KOPT-K1 (cell line): Measurements from ENCODE around the gene SNAP25.

Experiments
- H3K27ac ChIP-seq: fragments of 200-600 bp; sonication (generic); 2 replicates; pipeline ENCODE4 v1.5.1; 2016; ENCODE audit warnings: antibody characterized with exemption, mild to moderate bottlenecking, low read depth, low read length; ENCODE audit not compliant: poor library complexity, severe bottlenecking
- H3K36me3 ChIP-seq: fragments of 200-600 bp; sonication (generic); 2 replicates; pipeline ENCODE4 v1.5.1; 2017; ENCODE audit warnings: antibody characterized with exemption, mild to moderate bottlenecking, low read length, moderate library complexity; ENCODE audit not compliant: insufficient read depth
- H3K9me3 ChIP-seq: fragments of 200-600 bp; sonication (generic); 2 replicates; pipeline ENCODE4 v1.5.1; 2017; ENCODE audit warnings: antibody characterized with exemption, low read length, mild to moderate bottlenecking; ENCODE audit not compliant: insufficient read depth, poor library complexity, severe bottlenecking

The SNAP25 gene

DNA sequence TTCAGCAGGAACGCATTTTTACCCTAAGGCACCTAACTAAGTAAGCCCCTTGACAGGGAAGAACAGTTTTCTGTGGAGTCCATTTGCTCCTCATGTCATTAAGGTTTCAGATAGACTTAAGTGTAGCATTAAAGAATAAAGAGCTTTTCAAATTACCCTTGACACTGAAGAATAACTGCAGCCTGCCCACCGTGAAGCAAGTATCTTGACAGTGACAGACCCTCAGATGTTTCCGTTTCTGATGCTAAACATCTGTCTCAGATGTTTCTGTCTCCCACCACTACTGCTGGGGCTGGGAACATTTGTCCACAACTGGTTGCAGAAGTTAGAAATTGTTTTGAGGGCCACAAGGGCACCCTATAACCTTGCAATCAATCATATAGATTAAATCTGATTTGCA is 50.0 kb downstream of the SNAP25 start:
- Histone ChIP-seq H3K9me3 (no peaks in the 10 kb centered on the region), H3K27ac (no peak overlapping the region), H3K36me3 (no peaks in the 10 kb centered on the region)

DNA sequence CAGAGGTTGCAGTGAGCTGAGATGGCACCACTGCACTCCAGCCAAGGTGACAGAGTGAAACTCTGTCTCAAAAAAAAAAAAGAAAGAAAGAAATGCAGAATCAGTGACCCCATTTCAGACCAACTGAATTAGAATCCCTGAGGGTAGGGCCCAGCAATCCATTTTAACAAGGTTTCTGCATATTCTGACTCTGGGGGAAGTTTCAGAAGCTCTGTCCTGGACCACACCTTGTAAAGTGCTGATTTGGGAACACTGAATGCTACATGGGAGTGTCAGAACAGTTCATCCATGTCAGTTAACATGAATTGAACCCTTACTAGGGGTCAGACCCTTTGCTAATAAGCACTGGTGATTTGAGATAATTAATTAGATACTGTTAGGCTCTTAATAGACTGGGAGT is 52.0 kb downstream of the SNAP25 start:
- Histone ChIP-seq H3K36me3 (no peaks in the 10 kb centered on the region), H3K9me3 (no peaks in the 10 kb centered on the region)

DNA sequence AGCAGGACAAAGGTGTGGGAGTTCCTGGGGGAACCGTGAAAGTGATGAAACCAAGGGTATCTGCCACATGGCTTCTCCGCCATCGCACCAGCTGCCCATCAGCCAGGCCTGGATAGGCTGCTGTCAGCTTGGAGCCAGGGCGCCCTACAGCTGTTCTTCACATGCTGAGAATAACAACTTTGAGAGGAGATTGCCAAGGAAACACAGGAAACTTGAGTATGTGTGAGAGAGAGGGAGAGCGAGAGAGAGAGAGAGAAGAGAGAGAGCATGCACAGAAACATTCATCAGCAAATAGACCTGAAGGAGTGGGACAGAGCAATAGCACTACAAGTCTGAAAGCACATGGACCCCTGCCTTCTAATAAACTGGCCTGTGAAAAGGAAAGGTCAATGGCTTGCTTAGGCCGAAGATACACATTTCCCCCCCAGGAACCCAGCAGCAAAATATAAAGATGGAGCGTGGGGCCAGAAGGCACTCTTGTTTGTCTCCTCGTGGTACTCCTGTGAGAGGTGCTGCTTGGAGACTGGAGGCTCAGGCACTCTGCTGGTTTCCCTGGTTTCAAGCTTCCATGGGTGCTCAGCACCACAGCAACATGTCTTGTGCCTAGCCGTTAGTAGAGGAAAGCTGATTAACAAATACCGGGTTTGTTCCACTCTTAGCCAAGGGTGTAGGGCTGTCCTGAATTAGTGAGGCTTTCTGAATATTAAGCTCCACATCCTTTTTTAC is 53.0 kb downstream of the SNAP25 start:
- Histone ChIP-seq H3K9me3 (no peaks in the 10 kb centered on the region), H3K36me3 (no peaks in the 10 kb centered on the region), H3K27ac (no peak overlapping the region)

More for the DNA sequence above, 52.0 kb downstream of the SNAP25 start:
- no peak overlapping the region for H3K27ac ChIP-seq

DNA sequence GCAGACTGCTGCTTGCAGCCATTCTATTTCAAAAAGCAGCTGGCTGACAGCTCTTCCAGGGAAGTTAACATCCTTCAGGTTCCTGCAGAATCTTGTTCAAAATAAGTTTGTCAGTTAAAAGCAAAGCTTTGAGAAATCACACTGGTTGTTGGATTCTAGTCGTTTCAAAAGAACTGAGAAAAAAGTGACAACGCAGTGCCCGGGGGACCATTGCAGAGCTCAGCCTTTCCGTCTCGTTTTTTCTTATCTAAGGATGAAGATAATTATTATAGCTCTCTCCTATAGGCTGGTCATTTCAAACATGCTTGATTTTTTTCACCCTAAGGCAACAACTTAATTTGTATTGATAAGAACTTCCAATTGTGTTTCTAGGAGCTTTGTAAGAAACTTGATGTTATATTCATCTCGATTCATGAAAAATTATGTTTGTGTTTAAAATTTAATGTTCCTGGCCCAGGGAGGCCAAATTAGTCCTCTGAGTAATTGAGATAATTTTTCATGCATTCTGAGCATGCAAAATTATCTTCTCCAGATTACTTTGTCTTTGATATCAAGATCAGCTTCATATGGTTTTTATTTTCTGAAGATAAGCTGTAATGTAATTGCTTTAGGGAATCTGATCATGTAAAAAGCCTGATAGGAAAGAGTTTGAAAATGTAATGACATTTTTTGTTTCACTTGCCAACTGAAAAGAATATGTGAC is 58.4 kb downstream of the SNAP25 start:
- H3K36me3 ChIP-seq = no peaks in the 10 kb centered on the region

DNA sequence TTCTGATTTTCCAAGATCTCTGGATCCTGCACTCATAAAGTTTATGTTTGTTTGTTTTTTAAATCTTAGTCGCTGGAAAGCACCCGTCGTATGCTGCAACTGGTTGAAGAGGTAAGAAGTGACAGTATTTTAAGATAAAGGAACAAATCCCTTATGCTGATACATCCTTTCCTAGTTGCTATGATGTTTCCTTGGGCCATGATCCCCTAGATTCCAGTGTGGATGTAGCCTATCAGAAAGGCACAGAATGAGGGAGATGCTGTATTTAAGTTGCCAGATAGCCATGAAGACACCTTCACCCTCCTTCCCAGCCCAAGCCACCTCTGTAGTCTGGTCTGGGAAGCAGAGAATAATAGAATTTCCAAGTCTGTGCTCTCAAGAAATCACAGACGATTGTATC is 59.0 kb downstream of the SNAP25 start:
- Histone ChIP-seq H3K36me3 (no peaks in the 10 kb centered on the region), H3K27ac (no peak overlapping the region), H3K9me3 (no peaks in the 10 kb centered on the region)

More for the DNA sequence above, 58.4 kb downstream of the SNAP25 start:
- H3K9me3 ChIP-seq = no peaks in the 10 kb centered on the region
- no peak overlapping the region for H3K27ac ChIP-seq

DNA sequence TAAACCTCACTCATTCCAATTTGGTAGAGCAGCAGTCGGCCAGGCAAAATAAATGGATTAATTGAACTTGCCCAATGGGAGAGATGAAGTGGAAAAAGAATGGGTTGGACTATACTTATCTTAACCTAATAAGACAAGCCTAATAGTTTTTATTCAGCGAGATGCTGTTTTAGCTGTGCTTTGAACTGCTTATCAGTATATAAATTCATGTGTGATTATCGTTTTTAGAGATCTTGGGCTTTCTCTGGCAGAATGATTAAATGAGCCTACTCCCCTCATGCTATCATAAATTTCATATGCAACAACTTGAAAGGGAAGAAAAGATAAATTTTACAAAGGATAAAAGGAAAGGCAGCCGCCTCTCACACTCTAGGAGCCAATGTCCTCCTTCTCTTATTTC is 59.8 kb downstream of the SNAP25 start:
- H3K36me3 ChIP-seq = no peaks in the 10 kb centered on the region
- H3K9me3 ChIP-seq = no peaks in the 10 kb centered on the region
- H3K27ac ChIP-seq = no peak overlapping the region

DNA sequence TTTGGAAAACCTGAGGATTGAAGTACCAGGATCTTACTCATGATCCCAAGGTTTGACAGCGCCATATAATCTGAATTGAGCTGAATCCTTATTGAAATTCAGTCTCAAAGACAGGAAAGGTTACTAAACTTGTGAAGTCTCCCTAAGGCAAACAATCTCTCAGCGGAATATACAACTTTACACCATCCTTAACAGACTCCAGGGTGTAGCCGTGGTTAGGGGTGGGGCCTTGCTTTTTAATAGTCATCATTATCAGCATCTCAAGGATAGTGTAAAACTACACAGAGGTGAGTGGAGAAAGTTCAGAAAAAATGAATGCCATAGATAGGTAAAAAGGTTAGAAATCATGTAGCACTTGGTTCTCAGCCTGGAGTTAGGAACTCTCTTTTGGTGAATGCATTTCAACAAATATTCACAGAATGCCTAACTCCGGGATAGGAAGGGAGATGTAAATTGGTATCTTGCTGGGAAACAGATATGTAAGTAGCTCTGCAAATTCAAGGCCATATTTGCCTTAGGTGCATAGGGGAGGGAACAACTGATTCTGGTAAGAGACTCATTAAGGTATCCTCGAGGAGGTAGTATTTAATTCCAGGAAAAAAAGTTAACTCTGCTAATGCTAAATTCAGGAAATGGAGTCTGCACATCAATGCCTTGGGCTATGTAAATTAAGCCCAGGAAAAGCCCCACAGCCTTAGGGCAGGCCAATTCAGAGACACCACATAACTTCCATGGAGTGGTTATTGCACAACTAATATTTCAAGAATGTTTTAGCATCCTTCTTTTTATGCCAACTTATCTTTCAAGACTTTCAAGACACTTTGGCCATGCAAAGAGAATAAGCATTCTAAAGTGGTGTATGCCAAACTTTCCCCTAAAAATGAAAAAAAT is 61.6 kb downstream of the SNAP25 start:
- H3K36me3 ChIP-seq = no peaks in the 10 kb centered on the region
- H3K9me3 ChIP-seq = no peaks in the 10 kb centered on the region
- H3K27ac ChIP-seq = no peak overlapping the region

DNA sequence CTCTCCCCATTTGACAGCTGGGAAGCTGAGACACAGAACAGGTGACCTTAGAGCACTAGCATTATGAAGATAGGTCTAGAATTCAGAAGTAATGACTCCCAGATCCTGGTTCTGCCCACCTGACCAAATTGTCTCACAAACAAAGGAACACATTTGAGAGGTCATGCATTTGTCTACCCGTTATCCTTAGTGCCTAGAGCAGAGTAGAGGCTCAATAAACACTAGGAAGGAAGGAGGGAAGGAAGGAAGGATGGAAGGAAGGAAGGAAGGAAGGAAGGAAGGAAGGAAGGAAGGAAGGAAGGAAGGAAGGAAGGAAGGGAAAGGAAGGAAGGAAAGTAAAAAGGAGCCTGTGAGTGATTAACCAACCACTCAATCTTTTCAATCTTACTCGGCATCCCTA is 63.3 kb downstream of the SNAP25 start:
- Histone ChIP-seq H3K9me3 (no peaks in the 10 kb centered on the region), H3K27ac (no peak overlapping the region), H3K36me3 (no peaks in the 10 kb centered on the region)

DNA sequence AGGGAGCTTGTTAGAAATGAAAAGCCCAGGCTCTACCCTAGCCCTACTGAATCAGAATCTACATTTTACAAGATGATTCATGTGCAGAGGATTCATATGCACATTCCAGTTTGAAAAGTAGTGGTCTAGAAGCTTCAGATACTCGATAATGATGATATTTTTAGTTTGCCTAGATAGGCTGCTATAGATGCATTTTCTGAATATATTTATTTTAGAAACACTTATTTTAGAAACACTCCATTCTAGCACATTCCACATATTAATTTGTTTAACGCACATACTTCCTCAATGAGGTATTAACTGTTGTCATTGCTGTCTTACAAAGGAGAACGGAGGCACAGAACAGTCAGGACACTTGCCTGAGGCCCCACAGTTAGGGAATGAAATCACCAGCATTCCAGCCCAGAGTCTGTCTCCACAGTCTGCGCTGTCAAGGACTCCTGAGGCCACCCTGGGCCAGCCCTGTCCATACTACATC is 64.4 kb downstream of the SNAP25 start:
- H3K9me3 ChIP-seq = no peaks in the 10 kb centered on the region
- no peak overlapping the region for H3K27ac ChIP-seq
- H3K36me3 ChIP-seq = no peaks in the 10 kb centered on the region

DNA sequence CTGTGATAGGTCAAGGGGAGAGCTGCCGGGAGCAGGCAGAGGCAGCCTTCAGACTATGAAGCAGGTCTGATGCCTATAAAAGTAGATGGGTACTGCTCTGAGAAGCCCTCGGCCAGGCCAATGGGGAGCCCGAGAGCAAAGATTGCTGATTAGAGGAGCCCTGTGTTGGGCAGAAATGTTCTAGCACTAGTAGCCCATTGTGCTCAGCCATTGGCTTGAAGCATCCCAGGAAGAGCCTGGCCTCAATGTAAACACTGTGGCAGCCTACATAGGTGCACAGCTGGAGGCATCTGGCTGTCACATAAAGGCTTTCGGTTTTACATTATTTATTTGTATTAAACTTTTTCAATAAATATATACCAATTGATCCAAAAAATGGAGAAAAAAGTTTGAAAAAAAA is 67.7 kb downstream of the SNAP25 start:
- H3K9me3 ChIP-seq = no peaks in the 10 kb centered on the region
- no peaks in the 10 kb centered on the region for H3K36me3 ChIP-seq
- H3K27ac ChIP-seq = no peak overlapping the region

DNA sequence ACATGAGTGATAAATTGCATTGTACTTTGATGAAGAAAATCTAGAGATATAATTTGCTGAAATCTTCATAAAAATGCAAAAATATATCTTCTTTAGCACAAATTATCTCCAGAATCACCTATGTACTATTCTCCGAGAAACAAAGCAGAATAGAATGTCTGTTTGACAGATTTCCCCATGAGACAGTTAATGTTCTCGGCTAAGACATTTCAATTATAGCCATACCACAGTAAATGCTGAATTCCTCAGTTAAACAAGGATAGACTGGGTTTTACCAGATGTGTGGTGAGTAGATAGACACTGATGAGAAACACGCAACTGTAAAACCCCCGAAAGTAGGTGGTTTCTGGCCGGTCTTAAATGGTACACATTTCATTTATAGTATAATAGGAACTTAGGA is 69.8 kb downstream of the SNAP25 start:
- Histone ChIP-seq H3K9me3 (no peaks in the 10 kb centered on the region), H3K27ac (no peak overlapping the region), H3K36me3 (no peaks in the 10 kb centered on the region)

DNA sequence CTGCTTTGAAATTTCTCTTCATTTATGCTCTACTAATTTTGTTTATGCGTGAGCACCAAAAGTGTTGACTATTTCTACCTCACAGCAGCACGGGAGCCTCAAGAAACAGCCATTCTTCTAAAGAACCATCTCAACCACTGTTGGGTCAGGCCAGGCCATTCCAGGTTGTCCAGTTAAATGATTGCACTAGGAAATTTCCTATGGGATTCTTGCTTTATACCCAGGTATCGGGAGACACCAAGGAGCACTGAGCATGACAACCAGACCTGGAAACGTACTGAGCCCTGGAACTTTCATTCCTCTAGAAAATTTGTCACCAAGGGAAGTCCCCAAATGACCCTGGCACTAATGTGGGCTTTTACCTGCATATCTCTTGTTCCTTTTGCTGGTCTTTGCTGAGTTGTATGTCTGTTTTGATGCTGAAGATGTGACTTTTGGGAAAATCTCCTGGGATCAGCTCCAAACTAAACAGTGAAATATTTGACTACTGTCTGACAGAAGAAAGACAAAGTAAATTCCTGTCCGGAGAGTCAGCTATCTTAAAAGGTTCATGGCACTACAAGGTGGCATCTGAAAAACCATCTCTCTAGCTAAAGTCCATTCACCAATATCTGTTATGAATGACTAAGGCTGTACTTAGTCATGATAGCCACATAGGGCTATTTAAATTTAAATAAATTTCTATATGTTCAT is 70.5 kb downstream of the SNAP25 start:
- Histone ChIP-seq H3K36me3 (no peaks in the 10 kb centered on the region), H3K9me3 (no peaks in the 10 kb centered on the region), H3K27ac (no peak overlapping the region)

DNA sequence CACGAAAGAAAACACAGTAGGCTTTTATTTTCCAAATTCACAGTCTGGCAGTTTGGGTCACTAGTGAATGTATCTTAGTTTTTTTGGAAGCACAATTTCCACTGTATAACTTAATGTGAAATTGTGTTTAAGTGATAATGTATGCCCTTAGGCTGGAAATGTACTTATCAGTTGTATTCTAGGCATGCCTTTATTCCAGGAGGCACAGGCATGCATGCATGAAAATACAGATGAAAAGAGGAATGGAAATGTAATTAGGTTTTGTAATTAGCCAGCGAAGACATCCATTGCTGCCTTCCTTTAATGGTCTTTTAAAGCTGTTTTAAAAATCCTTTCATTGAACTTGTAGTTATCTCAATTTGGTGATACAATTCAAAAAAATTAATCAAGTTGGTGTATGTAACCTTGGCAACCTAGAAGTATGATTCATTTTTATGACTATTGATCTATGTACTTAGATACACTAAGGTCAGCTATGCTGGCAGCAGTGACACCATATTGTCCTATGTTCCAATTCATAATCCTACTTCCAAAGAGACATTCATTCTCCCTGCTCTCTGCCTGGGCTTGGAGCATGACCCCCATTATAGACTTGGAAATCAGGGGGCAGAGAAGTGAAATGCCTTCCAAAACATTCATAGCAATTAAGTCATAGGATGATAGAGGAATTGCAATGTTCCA is 73.1 kb downstream of the SNAP25 start:
- H3K9me3 ChIP-seq = no peaks in the 10 kb centered on the region
- H3K36me3 ChIP-seq = no peaks in the 10 kb centered on the region
- H3K27ac ChIP-seq = no peak overlapping the region

DNA sequence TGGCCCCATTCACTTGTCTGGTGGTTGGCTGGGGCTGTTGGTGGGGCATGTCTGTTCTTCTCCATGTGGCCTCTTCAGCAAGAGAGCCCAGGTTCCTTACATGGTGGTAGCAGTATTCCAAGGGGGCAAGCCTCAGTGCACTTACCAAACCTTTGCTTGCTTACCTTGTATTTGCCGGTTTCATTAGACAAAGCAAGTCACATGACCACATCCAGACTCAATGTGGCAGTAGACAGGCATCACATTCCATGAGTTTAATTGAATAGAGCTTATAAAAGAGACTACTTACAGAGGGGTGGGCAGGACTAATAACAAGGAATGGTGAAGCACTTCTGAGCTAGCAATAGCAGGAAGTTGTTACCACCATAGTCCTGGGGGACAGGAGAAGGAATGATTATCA is 78.6 kb downstream of the SNAP25 start:
- H3K9me3 ChIP-seq = peaks cover 3% of the 10 kb centered on the region
- H3K36me3 ChIP-seq = no peaks in the 10 kb centered on the region
- H3K27ac ChIP-seq = no peak overlapping the region
